Heart left ventricle (tissue), 13 donors: Measurements from ENCODE around the gene HAUS7.

Experiments used
- POLR2A ChIP-seq, 2 donors: fragments of 450-650 bp; IDR thresholded peaks; one replicate each; pipeline ENCODE4 v1.6.1; 2017; ENCODE audit warnings: antibody characterized with exemption in 2 of 2, mild to moderate bottlenecking in 2 of 2, moderate library complexity in 2 of 2
- TF ChIP-seq, protein P1 (sequence below), 12 donors: fragments of 200-600 bp; sonication (generic) in 4 of 12; IDR thresholded peaks; one replicate each; pipeline versions ENCODE4 v1.5.0 to v1.8.0; 2018 to 2022; ENCODE audit warnings: antibody characterized with exemption in 12 of 12, mild to moderate bottlenecking in 5 of 12
- donor health status: ischemic (EF 13 %, LVEDD 7.1; RV severe dilation, severe dysfunction).
- donor health status: DM: no; HTN: yes; CAD: no.
- donor health status: DM: no; HTN: no; CAD: no.
- donor health status: ischemic (EF 25% LVEDD 6.9; RV normal size, moderate dysfunction).
- donor health status: ischemic (EF 25% LVEDD 5.7; RV mildly dilated, moderate dysfunction).
- donor health status: ischemic (EF 35%, LVEDD 5.7; RV mildly dilated, moderate dysfunction).
- donor health status: nonischemic (EF 11% LVEDD 7.7; RV severe dilation, severe dysfunction).
- donor health status: DM: yes; HTN: yes; CAD: no.
- donor health status: PGD.
- donor health status: ischemic (EF 29% LVEDD 5.4; RV normal size, mild dysfunction).
- donor health status: nonischemic (EF 23%, LVEDD 6.1; RV moderate dilation, normal function).

DNA sequence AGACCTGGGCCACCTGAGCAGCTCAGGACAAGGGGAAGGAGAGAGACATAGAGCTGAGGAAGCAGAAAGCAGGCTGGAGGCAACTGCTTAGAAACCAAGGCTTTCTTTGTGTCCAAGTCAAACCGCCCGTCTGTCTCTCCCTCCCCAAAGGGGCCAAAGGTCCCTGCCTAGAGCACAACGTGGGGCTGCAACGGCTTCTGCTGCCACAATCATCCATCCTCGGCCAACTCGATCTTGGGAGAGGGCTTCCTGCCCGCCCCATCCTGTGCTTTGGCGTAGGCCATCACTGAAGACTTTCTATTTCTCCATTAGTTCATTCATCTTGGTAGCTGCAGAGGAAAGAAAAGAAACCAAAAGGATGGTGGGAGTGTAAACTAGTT lies 22.8 kb downstream of the HAUS7 start:
- TF ChIP-seq POLR2A (IDR thresholded peaks at IDR 0.05), result no peak
- TF ChIP-seq, protein P1, sequence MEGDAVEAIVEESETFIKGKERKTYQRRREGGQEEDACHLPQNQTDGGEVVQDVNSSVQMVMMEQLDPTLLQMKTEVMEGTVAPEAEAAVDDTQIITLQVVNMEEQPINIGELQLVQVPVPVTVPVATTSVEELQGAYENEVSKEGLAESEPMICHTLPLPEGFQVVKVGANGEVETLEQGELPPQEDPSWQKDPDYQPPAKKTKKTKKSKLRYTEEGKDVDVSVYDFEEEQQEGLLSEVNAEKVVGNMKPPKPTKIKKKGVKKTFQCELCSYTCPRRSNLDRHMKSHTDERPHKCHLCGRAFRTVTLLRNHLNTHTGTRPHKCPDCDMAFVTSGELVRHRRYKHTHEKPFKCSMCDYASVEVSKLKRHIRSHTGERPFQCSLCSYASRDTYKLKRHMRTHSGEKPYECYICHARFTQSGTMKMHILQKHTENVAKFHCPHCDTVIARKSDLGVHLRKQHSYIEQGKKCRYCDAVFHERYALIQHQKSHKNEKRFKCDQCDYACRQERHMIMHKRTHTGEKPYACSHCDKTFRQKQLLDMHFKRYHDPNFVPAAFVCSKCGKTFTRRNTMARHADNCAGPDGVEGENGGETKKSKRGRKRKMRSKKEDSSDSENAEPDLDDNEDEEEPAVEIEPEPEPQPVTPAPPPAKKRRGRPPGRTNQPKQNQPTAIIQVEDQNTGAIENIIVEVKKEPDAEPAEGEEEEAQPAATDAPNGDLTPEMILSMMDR (IDR thresholded peaks at IDR 0.05), result no peak
